H1 (cell line): ENCODE results near the gene FOXL1. TPM values are rescaled to one million over a fixed set of nuclear protein-coding genes. Genes with fewer than 3 reads are reported as not detected.

Experiments used
- CTCF ChIA-PET: fragments of 300-600 bp; sonication (Branson Sonifier 250); formaldehyde crosslinking; loops from one replicate; lab custom pipeline; 2021; ENCODE audit not compliant: partially characterized antibody; lab: Charles Lee
- POLR2A ChIA-PET: fragments of 300-600 bp; sonication (Branson Sonifier 250); formaldehyde crosslinking; loops from one replicate; lab custom pipeline; 2021; ENCODE audit warnings: inconsistent platforms; ENCODE audit not compliant: partially characterized antibody; lab: Charles Lee
- DNase-seq, 2 experiments: peaks; one replicate each; pipeline versions ENCODE4 v3.0.0 to v3.0.0-alpha.2; 2010 to 2022; ENCODE audit warnings: low spot score in 2 of 2, low read depth in 1 of 2, mixed read lengths in 1 of 2
- FAIRE-seq: peaks from 2 replicates; lab custom pipeline; 2011; peaks lifted over from hg19 to GRCh38; lab: Jason Lieb, UNC
- H2AFZ ChIP-seq: 2 replicates; pipeline ENCODE4 v1.8.1; 2012; ENCODE audit warnings: low read length, inconsistent platforms
- H2AK5ac ChIP-seq: 2 replicates; pipeline ENCODE4 v1.6.1; 2013; ENCODE audit warnings: low read depth, low read length
- H2BK120ac ChIP-seq: replicated peaks from 2 replicates; pipeline ENCODE3; 2013; ENCODE audit warnings: low read depth, low read length, inconsistent platforms
- H2BK12ac ChIP-seq: 2 replicates; pipeline ENCODE4 v1.6.1; 2013; ENCODE audit warnings: low read depth, low read length
- H2BK15ac ChIP-seq: 2 replicates; pipeline ENCODE4 v1.6.1; 2013; ENCODE audit warnings: low read length
- H2BK20ac ChIP-seq: 2 replicates; pipeline ENCODE4 v1.6.1; 2013; ENCODE audit warnings: low read length
- H2BK5ac ChIP-seq: 2 replicates; pipeline ENCODE4 v1.6.1; 2013; ENCODE audit warnings: low read depth, low read length
- H3K14ac ChIP-seq: 2 replicates; pipeline ENCODE4 v1.6.1; 2013; ENCODE audit warnings: inconsistent platforms; ENCODE audit not compliant: insufficient read length
- H3K18ac ChIP-seq: 2 replicates; pipeline ENCODE4 v1.6.1; 2013; ENCODE audit warnings: low read length; ENCODE audit errors: extremely low read depth
- H3K23ac ChIP-seq: 2 replicates; pipeline ENCODE4 v1.6.1; 2013; ENCODE audit warnings: inconsistent platforms; ENCODE audit not compliant: insufficient read length
- H3K23me2 ChIP-seq: 2 replicates; pipeline ENCODE4 v1.6.1; 2013; ENCODE audit warnings: low read depth, low read length
- H3K27ac ChIP-seq: 2 replicates; pipeline ENCODE4 v1.6.1; 2011; ENCODE audit warnings: low read depth, low read length, inconsistent platforms
- H3K27me3 ChIP-seq, 4 experiments: replicated peaks in 1 of 4; 1 replicate in 1 of 4; 2 replicates in 3 of 4; pipeline versions ENCODE4 v1.6.1 to v1.8.1; 2011 to 2013; ENCODE audit warnings: low read length in 3 of 4, mild to moderate bottlenecking in 3 of 4, inconsistent platforms in 2 of 4, mixed read lengths in 2 of 4, moderate library complexity in 1 of 4; ENCODE audit not compliant: control insufficient read depth in 3 of 4, insufficient read depth in 3 of 4; ENCODE audit errors: extremely low read depth in 1 of 4
- H3K36me3 ChIP-seq, 4 experiments: 2 replicates each; pipeline versions ENCODE4 v1.6.1 to v1.8.1; 2011 to 2013; ENCODE audit warnings: mild to moderate bottlenecking in 4 of 4, low read length in 3 of 4, moderate library complexity in 2 of 4, control low read depth in 1 of 4, inconsistent platforms in 1 of 4; ENCODE audit not compliant: insufficient read depth in 4 of 4, control insufficient read depth in 2 of 4
- H3K4ac ChIP-seq: replicated peaks from 2 replicates; pipeline ENCODE3; 2013; ENCODE audit warnings: low read length, low read depth, mixed read lengths, inconsistent platforms; ENCODE audit not compliant: insufficient read length
- H3K4me1 ChIP-seq, 4 experiments: replicated peaks in 1 of 4; 1 replicate in 1 of 4; 2 replicates in 3 of 4; pipeline versions ENCODE4 v1.6.1 to v1.8.1; 2011 to 2013; ENCODE audit warnings: low read length in 3 of 4, inconsistent platforms in 2 of 4, mixed read lengths in 1 of 4; ENCODE audit not compliant: insufficient read depth in 4 of 4, control insufficient read depth in 3 of 4
- H3K4me2 ChIP-seq, 2 experiments: 2 replicates each; pipeline versions ENCODE4 v1.6.1 to v1.8.1; 2011 to 2013; ENCODE audit warnings: low read depth in 2 of 2, low read length in 2 of 2, control low read depth in 1 of 2, inconsistent platforms in 1 of 2, mild to moderate bottlenecking in 1 of 2; ENCODE audit not compliant: insufficient read depth in 1 of 2
- H3K4me3 ChIP-seq, 4 experiments: fragments of 200-600, 300-600 bp in 1 of 4; sonication (generic), shearing (Covaris generic), sonication (Bioruptor Twin) in 1 of 4; 2 replicates each; pipeline versions ENCODE4 v1.5.1 to v1.8.1; 2011 to 2016; ENCODE audit warnings: low read length in 4 of 4, low read depth in 3 of 4, control low read depth in 2 of 4, inconsistent platforms in 2 of 4, mild to moderate bottlenecking in 2 of 4, mixed read lengths in 1 of 4, moderate library complexity in 1 of 4; ENCODE audit not compliant: insufficient read depth in 2 of 4; ENCODE audit errors: extremely low read depth in 1 of 4
- H3K56ac ChIP-seq: replicated peaks from 2 replicates; pipeline ENCODE3; 2013; ENCODE audit warnings: low read depth, mild to moderate bottlenecking, mixed read lengths, low read length, inconsistent platforms; ENCODE audit not compliant: insufficient read length
- H3K79me1 ChIP-seq: 2 replicates; pipeline ENCODE4 v1.6.1; 2013; ENCODE audit warnings: low read depth, low read length, control low read depth
- H3K79me2 ChIP-seq, 2 experiments: 2 replicates each; pipeline versions ENCODE4 v1.6.1 to v1.8.1; 2012 to 2013; ENCODE audit warnings: low read length in 2 of 2, mild to moderate bottlenecking in 2 of 2, inconsistent platforms in 1 of 2; ENCODE audit not compliant: insufficient read depth in 2 of 2, control insufficient read depth in 1 of 2
- H3K9ac ChIP-seq, 4 experiments: replicated peaks in 1 of 4; 1 replicate in 1 of 4; 2 replicates in 3 of 4; pipeline versions ENCODE4 v1.6.1 to v1.8.1; 2011 to 2013; ENCODE audit warnings: low read depth in 3 of 4, low read length in 3 of 4, control low read depth in 2 of 4, mild to moderate bottlenecking in 2 of 4, moderate library complexity in 2 of 4, inconsistent platforms in 1 of 4; ENCODE audit errors: extremely low read depth in 1 of 4
- H3K9me3 ChIP-seq, 2 experiments: 2 replicates each; pipeline versions ENCODE4 v1.6.1 to v1.8.1; 2012 to 2013; ENCODE audit warnings: mild to moderate bottlenecking in 2 of 2, moderate library complexity in 2 of 2, control low read depth in 1 of 2, inconsistent platforms in 1 of 2, low read depth in 1 of 2, low read length in 1 of 2, mixed read lengths in 1 of 2; ENCODE audit not compliant: insufficient read depth in 2 of 2
- H4K20me1 ChIP-seq, 2 experiments: replicated peaks in 1 of 2; 2 replicates each; pipeline versions ENCODE3 to v1.8.1; 2011 to 2013; ENCODE audit warnings: inconsistent platforms in 2 of 2, low read length in 2 of 2, mild to moderate bottlenecking in 1 of 2; ENCODE audit not compliant: insufficient read depth in 2 of 2, control insufficient read depth in 1 of 2
- H4K5ac ChIP-seq: 2 replicates; pipeline ENCODE4 v1.6.1; 2013; ENCODE audit warnings: low read length, low read depth, mixed read lengths, inconsistent platforms; ENCODE audit not compliant: insufficient read length
- H4K8ac ChIP-seq: 2 replicates; pipeline ENCODE4 v1.8.0; 2013; ENCODE audit warnings: mild to moderate bottlenecking, moderate library complexity, low read length, inconsistent platforms; ENCODE audit not compliant: insufficient read depth; ENCODE audit errors: extremely low read depth
- H4K91ac ChIP-seq: replicated peaks from 2 replicates; pipeline ENCODE3; 2013; ENCODE audit warnings: low read length, mixed read lengths, inconsistent platforms; ENCODE audit not compliant: insufficient read length
- SIRT6 ChIP-seq: IDR thresholded peaks from one replicate; pipeline ENCODE4 v1.7.1; 2012; ENCODE audit warnings: low read length, inconsistent platforms
- SP1 ChIP-seq: IDR thresholded peaks from 2 replicates; pipeline ENCODE4 v1.6.1; 2011; ENCODE audit warnings: low read depth, low read length
- SP2 ChIP-seq: IDR thresholded peaks from 2 replicates; pipeline ENCODE4 v1.6.1; 2012; ENCODE audit warnings: mild to moderate bottlenecking, low read length, inconsistent platforms
- SRF ChIP-seq: IDR thresholded peaks from 2 replicates; pipeline ENCODE4 v1.6.1; 2011; ENCODE audit warnings: mild to moderate bottlenecking, low read depth, low read length, moderate library complexity
- WGBS, 2 experiments: shearing (Covaris generic) in 1 of 2; methylation state at CpG; one replicate each; pipeline versions ENCODE4 v1.1.6 to v1.1.7; 2013 to 2015; ENCODE audit warnings: low lambda C conversion rate in 2 of 2, mixed read lengths in 2 of 2, inconsistent platforms in 1 of 2, low coverage in 1 of 2, missing lambda C conversion rate in 1 of 2; ENCODE audit not compliant: insufficient replicate concordance in 2 of 2, insufficient coverage in 1 of 2, insufficient read length in 1 of 2; ENCODE audit errors: extremely low coverage in 1 of 2, missing lambda C conversion rate in 1 of 2; 5-methylcytosine and 5-hydroxymethylcytosine counted together
- polyA plus RNA-seq, 7 experiments: library from polyadenylated mRNA; depleted of rRNA in 3 of 7; stranded (reverse) in 5 of 7; unstranded in 2 of 7; fragments of >200 nt in 5 of 7; fragments of 200-250 nt in 2 of 7; gene quantifications; 1 replicate in 5 of 7; 2 replicates in 1 of 7; 4 replicates in 1 of 7; pipeline versions ENCODE4 v1.2.1 to v1.2.3, GENCODE V29; 2011 to 2013; ENCODE audit warnings: missing spikeins in 2 of 7, mixed read lengths in 2 of 7
- total RNA-seq: library from RNA; stranded (reverse); fragmentation: NEBNext Ultra II Directional; extraction: Animal tissue kit (Norgen Biotek cat#: 25700); gene quantifications from 2 replicates; pipeline ENCODE4 v1.2.1, GENCODE V29; 2021

FOXL1 gene
- total and polyA plus RNA-seq, 2 of the 8 experiments (the other 6 are each of a cell fraction or from before 2014, with no cell fraction given): 0.03 TPM; not detected in 1

- Histone ChIP-seq H2AFZ (no peak overlapping the region), H3K79me1 (no peaks in the 10 kb centered on the region), H3K79me2 (no peaks in the 10 kb centered on the region), H3K4ac (no peak overlapping the region), H2BK120ac (no peak overlapping the region), H3K23ac (no peak overlapping the region), H3K23me2 (no peaks in the 10 kb centered on the region), H2BK15ac (no peak overlapping the region), H3K14ac (no peak overlapping the region), H3K36me3 (no peaks in the 10 kb centered on the region), H4K91ac (no peak overlapping the region), H3K27me3 (no peaks in the 10 kb centered on the region), H4K5ac (no peak overlapping the region), H3K27ac (no peak overlapping the region), H3K4me1 (peaks cover 0 to 1% (median 0%) of the 10 kb centered on the region in 4 experiments; a peak in 1 of 7 replicates), H3K4me2 (no peak overlapping the region), H2BK12ac (peak overlapping the region; percentile 50; the same call in 1 of the 2 replicates), H3K18ac (no peak overlapping the region), H2BK5ac (0 out of 2 replicates have a peak overlapping the region, but pooled peaks have one; percentile 52), H3K56ac (no peak overlapping the region), H3K4me3 (no peak overlapping the region), H2AK5ac (no peak overlapping the region), H4K8ac (peak overlapping the region; percentile 59; the same call in 1 of the 2 replicates), H3K9ac (no peak overlapping the region), H2BK20ac (no peak overlapping the region; the same call in 1 of the 2 replicates), H4K20me1 (no peaks in the 10 kb centered on the region), H3K9me3 (no peaks in the 10 kb centered on the region)
- no peak for FAIRE-seq
- DNase-seq: no peak
- TF ChIP-seq SP1: no peak
- TF ChIP-seq SRF: no peak
- TF ChIP-seq SP2: no peak
- TF ChIP-seq SIRT6: no peak
- ChIA-PET POLR2A (interaction anchor here (1.1 kb wide), 1 partner anchor 14 kb away, joined by 3 read pairs; no protein-coding TSS in a partner anchor), CTCF (interaction anchor here (1.1 kb wide), 1 partner anchor 66 kb away, joined by 4 read pairs; no protein-coding TSS in a partner anchor)
- 86% methylated on average over 10 of the region's 10 CpGs; no CpG with 5 or more reads in 1 of the 2 experiments for WGBS, 2 experiments
Measured at GRCh38 chr16:86609661-86610060, 31.3 kb downstream of the FOXL1 start.
